Measurements from ENCODE around the gene OR5B2.

The OR5B2 gene

GRCh38 chr11:58428021-58428420 lies at the start of gene OR5B2:
Gene OR5B2 (minus strand): TSS chr11:58428121. CDS start chr11:58423261, 4,860 bp downstream.
- H3K27ac ChIP-seq (ENCODE audit: low read depth, low read length) = no peak within 1 kb of the TSS
- no peak within 1 kb of the TSS for H3K4me3 ChIP-seq (ENCODE audit: low read depth, low read length)
- H3K4me1 ChIP-seq (ENCODE audit: control insufficient read depth, insufficient read depth, low read length, unreplicated experiment) = no peaks in the 10 kb centered on the region
- H3K79me2 ChIP-seq (ENCODE audit: control insufficient read depth, insufficient read depth, low read length, unreplicated experiment) = no peaks in the 10 kb centered on the region
- peaks cover 28% of the 10 kb centered on the region; the same call in 1 of the 2 replicates for H3K27me3 ChIP-seq (ENCODE audit: insufficient read depth, low read length)
- no peaks in the 10 kb centered on the region for H3K36me3 ChIP-seq (ENCODE audit: insufficient read depth, low read length)
- no peak within 1 kb of the TSS for H2AFZ ChIP-seq (ENCODE audit: low read length, unreplicated experiment)

GRCh38 chr11:58471892-58472291 lies 44.0 kb upstream of the OR5B2 start:
- no peak overlapping the region for H3K27ac ChIP-seq (ENCODE audit: low read depth, low read length)
- no peaks in the 10 kb centered on the region for H3K36me3 ChIP-seq (ENCODE audit: insufficient read depth, low read length)
- no peak overlapping the region for H2AFZ ChIP-seq (ENCODE audit: low read length, unreplicated experiment)

GRCh38 chr11:58466293-58466692 lies 38.4 kb upstream of the OR5B2 start:
- no peaks in the 10 kb centered on the region for H3K36me3 ChIP-seq (ENCODE audit: insufficient read depth, low read length)
- H3K27ac ChIP-seq (ENCODE audit: low read depth, low read length) = no peak overlapping the region
- no peaks in the 10 kb centered on the region for H3K79me2 ChIP-seq (ENCODE audit: control insufficient read depth, insufficient read depth, low read length, unreplicated experiment)
- no peaks in the 10 kb centered on the region for H3K4me1 ChIP-seq (ENCODE audit: control insufficient read depth, insufficient read depth, low read length, unreplicated experiment)
- no peak overlapping the region for H2AFZ ChIP-seq (ENCODE audit: low read length, unreplicated experiment)
- no peak overlapping the region for H3K4me3 ChIP-seq (ENCODE audit: low read depth, low read length)
- 0 out of 2 replicates have a peak, but pooled peaks cover 3% of the 10 kb centered on the region for H3K27me3 ChIP-seq (ENCODE audit: insufficient read depth, low read length)

More at GRCh38 chr11:58471892-58472291, 44.0 kb upstream of the OR5B2 start:
- Histone ChIP-seq H3K27me3 (ENCODE audit: insufficient read depth, low read length) (no peaks in the 10 kb centered on the region; the same call in 1 of the 2 replicates), H3K79me2 (ENCODE audit: control insufficient read depth, insufficient read depth, low read length, unreplicated experiment) (no peaks in the 10 kb centered on the region), H3K4me3 (ENCODE audit: low read depth, low read length) (no peak overlapping the region), H3K4me1 (ENCODE audit: control insufficient read depth, insufficient read depth, low read length, unreplicated experiment) (no peaks in the 10 kb centered on the region)

- no peak overlapping the region for H3K27ac ChIP-seq (ENCODE audit: low read depth, low read length)
- no peaks in the 10 kb centered on the region for H3K79me2 ChIP-seq (ENCODE audit: control insufficient read depth, insufficient read depth, low read length, unreplicated experiment)
- H3K4me3 ChIP-seq (ENCODE audit: low read depth, low read length) = no peak overlapping the region
- H3K36me3 ChIP-seq (ENCODE audit: insufficient read depth, low read length) = no peaks in the 10 kb centered on the region
- H3K4me1 ChIP-seq (ENCODE audit: control insufficient read depth, insufficient read depth, low read length, unreplicated experiment) = no peaks in the 10 kb centered on the region
- 0 out of 2 replicates have a peak, but pooled peaks cover 3% of the 10 kb centered on the region for H3K27me3 ChIP-seq (ENCODE audit: insufficient read depth, low read length)
- H2AFZ ChIP-seq (ENCODE audit: low read length, unreplicated experiment) = no peak overlapping the region
Observed at GRCh38 chr11:58465690-58466089, 37.8 kb upstream of the OR5B2 start.

- Histone ChIP-seq H3K27me3 (ENCODE audit: insufficient read depth, low read length) (peaks cover 14% of the 10 kb centered on the region; the same call in 1 of the 2 replicates), H3K36me3 (ENCODE audit: insufficient read depth, low read length) (no peaks in the 10 kb centered on the region), H3K27ac (ENCODE audit: low read depth, low read length) (no peak overlapping the region), H3K4me3 (ENCODE audit: low read depth, low read length) (no peak overlapping the region), H2AFZ (ENCODE audit: low read length, unreplicated experiment) (no peak overlapping the region), H3K4me1 (ENCODE audit: control insufficient read depth, insufficient read depth, low read length, unreplicated experiment) (no peaks in the 10 kb centered on the region), H3K79me2 (ENCODE audit: control insufficient read depth, insufficient read depth, low read length, unreplicated experiment) (no peaks in the 10 kb centered on the region)
Observed at GRCh38 chr11:58451585-58451984, 23.7 kb upstream of the OR5B2 start.

GRCh38 chr11:58446294-58446693 lies 18.4 kb upstream of the OR5B2 start:
- Histone ChIP-seq H2AFZ (ENCODE audit: low read length, unreplicated experiment) (no peak overlapping the region), H3K79me2 (ENCODE audit: control insufficient read depth, insufficient read depth, low read length, unreplicated experiment) (no peaks in the 10 kb centered on the region), H3K4me1 (ENCODE audit: control insufficient read depth, insufficient read depth, low read length, unreplicated experiment) (no peaks in the 10 kb centered on the region), H3K27ac (ENCODE audit: low read depth, low read length) (no peak overlapping the region), H3K27me3 (ENCODE audit: insufficient read depth, low read length) (peaks cover 4% of the 10 kb centered on the region; the same call in 1 of the 2 replicates), H3K4me3 (ENCODE audit: low read depth, low read length) (no peak overlapping the region), H3K36me3 (ENCODE audit: insufficient read depth, low read length) (no peaks in the 10 kb centered on the region)

- Histone ChIP-seq H3K4me1 (ENCODE audit: control insufficient read depth, insufficient read depth, low read length, unreplicated experiment) (no peaks in the 10 kb centered on the region), H3K27me3 (ENCODE audit: insufficient read depth, low read length) (peaks cover 8% of the 10 kb centered on the region; the same call in 1 of the 2 replicates), H3K27ac (ENCODE audit: low read depth, low read length) (no peak overlapping the region), H3K79me2 (ENCODE audit: control insufficient read depth, insufficient read depth, low read length, unreplicated experiment) (no peaks in the 10 kb centered on the region), H3K4me3 (ENCODE audit: low read depth, low read length) (no peak overlapping the region), H3K36me3 (ENCODE audit: insufficient read depth, low read length) (no peaks in the 10 kb centered on the region), H2AFZ (ENCODE audit: low read length, unreplicated experiment) (no peak overlapping the region)
Observed at GRCh38 chr11:58444300-58444699, 16.4 kb upstream of the OR5B2 start.

- Histone ChIP-seq H3K4me3 (ENCODE audit: low read depth, low read length) (no peak within 1 kb of the TSS), H3K36me3 (ENCODE audit: insufficient read depth, low read length) (no peaks in the 10 kb centered on the region), H2AFZ (ENCODE audit: low read length, unreplicated experiment) (no peak within 1 kb of the TSS), H3K79me2 (ENCODE audit: control insufficient read depth, insufficient read depth, low read length, unreplicated experiment) (no peaks in the 10 kb centered on the region), H3K4me1 (ENCODE audit: control insufficient read depth, insufficient read depth, low read length, unreplicated experiment) (no peaks in the 10 kb centered on the region), H3K27me3 (ENCODE audit: insufficient read depth, low read length) (0 out of 2 replicates have a peak, but pooled peaks cover 8% of the 10 kb centered on the region), H3K27ac (ENCODE audit: low read depth, low read length) (no peak within 1 kb of the TSS)
Observed at GRCh38 chr11:58442136-58442535, 14.2 kb upstream of the OR5B2 start, which contains the start of gene OR5B12. Gene OR5B12 (minus strand): TSS chr11:58442236. CDS start chr11:58440151, 2,085 bp downstream.

- H2AFZ ChIP-seq (ENCODE audit: low read length, unreplicated experiment) = no peak overlapping the region
- H3K79me2 ChIP-seq (ENCODE audit: control insufficient read depth, insufficient read depth, low read length, unreplicated experiment) = no peaks in the 10 kb centered on the region
- no peak overlapping the region for H3K27ac ChIP-seq (ENCODE audit: low read depth, low read length)
- no peak overlapping the region for H3K4me3 ChIP-seq (ENCODE audit: low read depth, low read length)
- H3K36me3 ChIP-seq (ENCODE audit: insufficient read depth, low read length) = no peaks in the 10 kb centered on the region
- 0 out of 2 replicates have a peak, but pooled peaks cover 8% of the 10 kb centered on the region for H3K27me3 ChIP-seq (ENCODE audit: insufficient read depth, low read length)
- H3K4me1 ChIP-seq (ENCODE audit: control insufficient read depth, insufficient read depth, low read length, unreplicated experiment) = no peaks in the 10 kb centered on the region
Observed at GRCh38 chr11:58438486-58438885, 10.6 kb upstream of the OR5B2 start.

- Histone ChIP-seq H2AFZ (ENCODE audit: low read length, unreplicated experiment) (no peak overlapping the region), H3K4me1 (ENCODE audit: control insufficient read depth, insufficient read depth, low read length, unreplicated experiment) (no peaks in the 10 kb centered on the region), H3K36me3 (ENCODE audit: insufficient read depth, low read length) (no peaks in the 10 kb centered on the region), H3K4me3 (ENCODE audit: low read depth, low read length) (no peak overlapping the region), H3K79me2 (ENCODE audit: control insufficient read depth, insufficient read depth, low read length, unreplicated experiment) (no peaks in the 10 kb centered on the region), H3K27ac (ENCODE audit: low read depth, low read length) (no peak overlapping the region), H3K27me3 (ENCODE audit: insufficient read depth, low read length) (0 out of 2 replicates have a peak, but pooled peaks cover 5% of the 10 kb centered on the region)
Observed at GRCh38 chr11:58434217-58434616, 6.3 kb upstream of the OR5B2 start.

GRCh38 chr11:58433638-58434203 lies 5.8 kb upstream of the OR5B2 start:
- Histone ChIP-seq H3K79me2 (ENCODE audit: control insufficient read depth, insufficient read depth, low read length, unreplicated experiment) (no peaks in the 10 kb centered on the region), H3K4me1 (ENCODE audit: control insufficient read depth, insufficient read depth, low read length, unreplicated experiment) (no peaks in the 10 kb centered on the region), H3K27me3 (ENCODE audit: insufficient read depth, low read length) (0 out of 2 replicates have a peak, but pooled peaks cover 8% of the 10 kb centered on the region), H3K4me3 (ENCODE audit: low read depth, low read length) (no peak overlapping the region), H2AFZ (ENCODE audit: low read length, unreplicated experiment) (no peak overlapping the region), H3K27ac (ENCODE audit: low read depth, low read length) (no peak overlapping the region), H3K36me3 (ENCODE audit: insufficient read depth, low read length) (no peaks in the 10 kb centered on the region)
